A549 treated with GW870086 at 1 μM for 4 hours (cell line): ENCODE results near the gene MARS1. TPM values are rescaled to one million over a fixed set of nuclear protein-coding genes. Genes with fewer than 3 reads are reported as not detected.

ENCODE experiments used
- total RNA-seq: library from RNA; stranded (reverse); fragments of 200-300 nt; extraction: Qiagen RNA extraction; gene quantifications from 5 replicates; pipeline ENCODE4 v1.2.3, GENCODE V29; 2022; ENCODE audit warnings: low read depth

MARS1 gene
- total RNA-seq, result 122 to 274 TPM (median 144 TPM) in 5 replicates

GRCh38 chr12:57487597-57488401 lies at the start of gene MARS1:
Gene MARS1, plus strand, starts transcription at chr12:57488068. Its CDS starts 23 bp downstream, at chr12:57488091.

DNA sequence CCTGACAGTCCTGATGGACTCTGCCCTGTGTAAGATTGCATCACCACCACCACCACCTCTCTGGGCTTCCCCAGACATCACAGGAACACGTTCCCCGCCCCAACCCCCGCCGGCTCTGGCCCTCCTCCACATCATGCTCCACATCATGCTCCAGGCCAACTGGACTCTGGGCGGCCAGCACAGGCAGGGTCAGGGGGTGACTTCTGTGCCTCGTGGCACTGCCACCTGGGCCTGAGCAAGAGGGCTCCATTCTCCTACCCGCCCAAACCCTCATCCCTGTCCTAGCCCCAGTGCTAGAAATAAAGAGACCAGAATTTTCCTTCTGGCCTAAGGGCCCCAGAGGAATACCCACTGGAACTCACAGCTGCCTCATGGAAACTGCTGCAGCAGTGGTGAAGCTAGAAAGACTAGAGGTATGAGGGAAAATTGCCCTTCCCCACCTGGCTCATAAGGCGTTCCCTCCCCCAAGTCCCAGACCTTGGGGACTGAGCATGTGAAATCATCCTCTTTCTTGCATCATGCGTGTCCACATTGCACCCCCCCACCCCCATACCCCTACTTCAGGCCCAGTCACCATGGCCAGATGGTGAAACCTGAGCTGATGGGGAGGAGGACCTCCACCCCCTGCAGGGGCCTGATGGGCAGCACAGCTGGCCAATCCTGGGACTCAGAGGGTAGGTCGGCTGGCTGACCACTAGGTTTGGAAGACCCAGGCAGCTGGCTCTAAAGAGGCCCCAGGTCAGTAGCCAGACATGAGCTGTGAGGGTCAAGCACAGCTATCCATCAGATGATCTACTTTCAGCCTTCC lies 33.1 kb upstream of the MARS1 start, which contains the start of gene INHBE:
INHBE (plus strand) TSS at position 742 of the 808 bp plus-strand sequence. CDS start 230 bp downstream, outside the sequence.

GRCh38 chr12:57459750-57460467 lies 28.0 kb upstream of the MARS1 start, which contains the start of gene GLI1:
Gene GLI1, plus strand, starts transcription at chr12:57459785. Its CDS starts 3,907 bp downstream, at chr12:57463692.

GRCh38 chr12:57479376-57480115 lies 8.3 kb upstream of the MARS1 start, which contains the start of gene ARHGAP9:
Gene ARHGAP9, minus strand, starts transcription at chr12:57479866. Its CDS starts 460 bp downstream, at chr12:57479406.

GRCh38 chr12:57520053-57520818 lies 32.4 kb downstream of the MARS1 start, which contains the start of gene DDIT3:
Gene DDIT3, minus strand, starts transcription at chr12:57520514. Its CDS starts 3,108 bp downstream, at chr12:57517406.

GRCh38 chr12:57522011-57522886 lies 34.4 kb downstream of the MARS1 start, which contains the start of gene MBD6:
Gene MBD6, plus strand, starts transcription at chr12:57522824. Its CDS starts 1,480 bp downstream, at chr12:57524304.

DNA sequence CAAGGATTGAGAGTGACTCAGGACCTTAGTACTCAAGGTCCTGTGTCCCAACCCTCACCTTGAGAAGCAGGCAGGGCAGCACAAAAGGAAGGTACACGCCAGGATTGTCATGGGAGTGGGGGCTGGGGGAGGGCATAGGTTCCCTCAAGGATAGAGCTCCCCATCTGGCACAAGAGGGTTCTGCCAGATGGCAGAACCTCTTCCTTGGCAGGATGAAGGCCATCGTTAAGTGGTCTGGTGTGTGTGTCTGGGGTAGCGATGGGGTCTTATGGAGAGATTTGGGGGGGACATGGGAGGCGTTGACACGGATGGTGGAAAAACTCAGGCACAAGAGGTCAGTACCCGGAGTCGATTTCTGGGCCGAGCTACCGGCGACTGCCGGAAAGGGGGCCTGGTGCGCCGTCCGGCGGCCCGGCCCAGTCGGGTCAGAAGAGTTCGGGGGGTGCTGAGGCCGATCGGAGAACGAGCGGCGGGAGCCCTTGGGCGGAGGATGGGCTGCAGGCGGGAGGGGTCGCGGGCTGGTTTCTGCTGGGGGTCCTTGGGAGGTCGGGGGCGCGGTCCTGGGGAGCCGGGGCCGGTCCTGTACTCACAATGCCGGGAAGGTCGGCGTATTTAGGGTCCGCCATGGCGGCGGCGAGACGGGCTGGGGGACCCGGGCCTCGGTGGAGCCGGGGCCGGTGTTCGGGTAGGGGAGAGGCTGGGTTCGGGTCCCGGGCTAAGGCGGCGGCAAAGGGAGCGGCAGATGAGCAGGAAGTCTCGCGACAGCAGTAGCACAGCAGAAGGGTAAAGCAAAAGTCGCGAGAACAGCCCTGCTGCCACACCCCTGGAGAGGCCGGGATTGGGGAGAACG lies 58.8 kb downstream of the MARS1 start, which contains the start of gene DCTN2:
DCTN2 (minus strand) TSS at position 755 of the 850 bp plus-strand sequence; CDS start at position 626, 129 bp downstream.

GRCh38 chr12:57549909-57550640 lies 62.2 kb downstream of the MARS1 start, which contains the start of gene KIF5A:
Gene KIF5A, plus strand, starts transcription at chr12:57550044. Its CDS starts 228 bp downstream, at chr12:57550272.

Other genes starting within 250 kb of the MARS1 start
- gene STAC3, start 236.9 kb upstream of the MARS1 start, total RNA-seq, result 0.15 to 0.49 TPM (median 0.26 TPM) in 5 replicates
- 7.3 to 10.5 TPM (median 9.5 TPM) in 5 replicates for gene R3HDM2, start 57.0 kb upstream of the MARS1 start, total RNA-seq
- not detected in 5 replicates for gene INHBC, start 53.3 kb upstream of the MARS1 start, total RNA-seq
- gene INHBE, start 32.8 kb upstream of the MARS1 start, total RNA-seq, result 0.11 to 0.17 TPM (median 0.13 TPM) in 4 of 5 replicates, not detected in the other
- gene GLI1, start 28.3 kb upstream of the MARS1 start, total RNA-seq, result 4.9 to 8.1 TPM (median 6.6 TPM) in 5 replicates
- gene ARHGAP9, start 8.2 kb upstream of the MARS1 start, total RNA-seq, result 0.24 to 0.94 TPM (median 0.82 TPM) in 5 replicates
- 24.1 to 32.1 TPM (median 29.9 TPM) in 5 replicates for gene DDIT3, start 32.4 kb downstream of the MARS1 start, total RNA-seq
- 17.2 to 28.7 TPM (median 25.5 TPM) in 5 replicates for gene MBD6, start 34.8 kb downstream of the MARS1 start, total RNA-seq
- gene DCTN2, start 59.1 kb downstream of the MARS1 start, total RNA-seq, result 105 to 158 TPM (median 121 TPM) in 5 replicates
- 0.19 to 0.48 TPM (median 0.29 TPM) in 5 replicates for gene KIF5A, start 62.0 kb downstream of the MARS1 start, total RNA-seq
- gene PIP4K2C, start 103.1 kb downstream of the MARS1 start, total RNA-seq, result 40.5 to 45.1 TPM (median 43.9 TPM) in 5 replicates
- 16.4 to 18.8 TPM (median 18.7 TPM) in 5 replicates for gene DTX3, start 116.8 kb downstream of the MARS1 start, total RNA-seq
- 4.2 to 6.2 TPM (median 5.7 TPM) in 5 replicates for gene ARHGEF25, start 123.4 kb downstream of the MARS1 start, total RNA-seq
- gene B4GALNT1, start 145.1 kb downstream of the MARS1 start, total RNA-seq, result 34.5 to 48.1 TPM (median 42.6 TPM) in 5 replicates
- gene OS9, start 206.1 kb downstream of the MARS1 start, total RNA-seq, result 110 to 118 TPM (median 113 TPM) in 5 replicates